Measurements from ENCODE around the gene SEMA3B.

GRCh38 chr3:50269460-50269859, 513 bp downstream of the SEMA3B start:
- TF ChIP-seq CTCF (IDR thresholded peaks at IDR 0.05) (no peak), POLR2AphosphoS5 (IDR thresholded peaks at IDR 0.05) (no peak)
